PC-3 (cell line): ENCODE data around the gene HLA-DOB. TPM values are rescaled to one million over a fixed set of nuclear protein-coding genes. Genes with fewer than 3 reads are reported as not detected.
"Not testable (repeated sequence)": the region's sequence is repeated elsewhere in the genome, so short reads cannot be mapped to it uniquely, and the experiment has no call there.

Experiments
- ATAC-seq: fragments of 200-7000 bp; cut with Tn5 transposase; 2 replicates; pipeline ENCODE4 v1.9.1; 2020; ENCODE audit warnings: mild to moderate bottlenecking, moderate library complexity
- BruUV-seq: library from RNA; stranded (reverse); fragments of 400-500 nt; replicated peaks from 2 replicates; lab custom pipeline; 2021; lab: Mats Ljungman, UMichigan
- CTCF ChIA-PET: fragments of 300-600 bp; sonication (Branson Sonifier 250); formaldehyde crosslinking; loops from one replicate; lab custom pipeline; 2022; ENCODE audit warnings: antibody characterized with exemption; lab: Charles Lee
- POLR2A ChIA-PET: fragments of 300-600 bp; sonication (Branson Sonifier 250); formaldehyde crosslinking; loops from one replicate; lab custom pipeline; 2022; ENCODE audit warnings: antibody characterized with exemption; ENCODE audit not compliant: unreplicated experiment; lab: Charles Lee
- DNase-seq: peaks from one replicate; pipeline ENCODE4 v3.0.0-alpha.2; 2015
- H2AFZ ChIP-seq: fragments of 300-600 bp; sonication (generic); 2 replicates; pipeline ENCODE4 v1.6.0; 2016; ENCODE audit warnings: antibody characterized with exemption, low read length
- H3F3A ChIP-seq: fragments of 300-600 bp; sonication (generic); one replicate; pipeline ENCODE4 v1.6.0; 2017; ENCODE audit warnings: antibody characterized with exemption, low read length, control low read depth, mild to moderate bottlenecking; ENCODE audit not compliant: unreplicated experiment
- H3K27ac ChIP-seq: fragments of 300-600 bp; sonication (generic); 2 replicates; pipeline ENCODE4 v1.5.1; 2016; ENCODE audit warnings: mild to moderate bottlenecking, low read length
- H3K27me3 ChIP-seq: fragments of 300-600 bp; sonication (generic); 2 replicates; pipeline ENCODE4 v1.6.1; 2016; ENCODE audit warnings: low read length, mixed read lengths
- H3K36me3 ChIP-seq: fragments of 300-600 bp; sonication (generic); 2 replicates; pipeline ENCODE4 v1.6.1; 2016; ENCODE audit warnings: low read depth, mixed run types, low read length, mixed read lengths
- H3K4me1 ChIP-seq: fragments of 300-600 bp; sonication (generic); 2 replicates; pipeline ENCODE4 v1.5.1; 2016; ENCODE audit warnings: low read length; ENCODE audit not compliant: insufficient read depth
- H3K4me2 ChIP-seq: fragments of 300-600 bp; sonication (generic); 2 replicates; pipeline ENCODE4 v1.6.0; 2016; ENCODE audit warnings: low read length
- H3K4me3 ChIP-seq: fragments of 300-600 bp; sonication (generic); 2 replicates; pipeline ENCODE4 v1.5.1; 2016; ENCODE audit warnings: mild to moderate bottlenecking, low read length, mixed read lengths
- H3K79me2 ChIP-seq: fragments of 300-600 bp; sonication (generic); 2 replicates; pipeline ENCODE4 v1.6.1; 2017; ENCODE audit warnings: low read length, mixed read lengths
- H3K9ac ChIP-seq: fragments of 300-600 bp; sonication (generic); 2 replicates; pipeline ENCODE4 v1.6.0; 2016; ENCODE audit warnings: mild to moderate bottlenecking, low read length
- H3K9me2 ChIP-seq: fragments of 300-600 bp; sonication (generic); replicated peaks from 2 replicates; pipeline ENCODE4 v1.6.1; 2016; ENCODE audit warnings: mixed run types, low read length, mixed read lengths
- H3K9me3 ChIP-seq: fragments of 300-600 bp; sonication (generic); 2 replicates; pipeline ENCODE4 v1.6.1; 2016; ENCODE audit warnings: low read length, mixed read lengths
- H4K20me1 ChIP-seq: fragments of 300-600 bp; sonication (generic); 2 replicates; pipeline ENCODE4 v1.6.1; 2016; ENCODE audit warnings: low read length, mixed read lengths
- EZH2 ChIP-seq: fragments of 300-600 bp; sonication (generic); IDR thresholded peaks from one replicate; pipeline ENCODE4 v1.6.1; 2017; ENCODE audit warnings: antibody characterized with exemption, mild to moderate bottlenecking, low read length; ENCODE audit not compliant: unreplicated experiment
- EZH2phosphoT487 ChIP-seq: fragments of 300-600 bp; sonication (generic); IDR thresholded peaks from 2 replicates; pipeline ENCODE4 v1.6.1; 2018; ENCODE audit warnings: mild to moderate bottlenecking, antibody characterized with exemption, low read length, borderline replicate concordance
- intact Hi-C: fragments of 100-400 bp; cut with micrococcal nuclease; formaldehyde crosslinking; loops from 2 replicates; pipeline ENCODE4 v1.9.0; 2023
- total RNA-seq: library from RNA; depleted of rRNA; stranded (reverse); fragments of >200 nt; gene quantifications from 2 replicates; pipeline ENCODE4 v1.2.3, GENCODE V29; 2014
- TF ChIP-seq, protein P1 (sequence below): fragments of 300-600 bp; sonication (generic); conservative IDR thresholded peaks from 2 replicates; pipeline ENCODE4 v1.5.1; 2017; ENCODE audit warnings: antibody characterized with exemption, low read depth, mild to moderate bottlenecking, low read length

Gene HLA-DOB
- total RNA-seq, 1 experiment from 2014 or later: 0.29 TPM

DNA sequence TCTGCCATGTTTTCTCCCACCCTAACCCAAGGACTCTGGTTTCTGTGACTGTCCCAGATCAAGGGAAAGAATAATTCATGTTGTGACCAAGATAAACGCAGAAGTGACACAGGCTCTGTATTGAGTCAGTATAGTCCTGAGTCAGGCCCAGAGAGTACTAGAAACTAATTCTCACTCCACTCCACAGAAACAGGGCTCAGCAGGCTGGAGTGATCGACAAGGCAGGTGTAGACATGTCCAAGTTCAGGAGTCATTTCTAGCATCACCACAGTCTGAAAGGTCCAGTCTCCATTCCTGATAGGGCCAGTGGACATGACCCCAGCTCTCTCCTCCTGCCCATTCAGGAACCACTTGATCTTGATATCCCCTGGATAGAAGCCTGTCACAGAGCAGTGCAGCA, 2.7 kb downstream of the HLA-DOB start:
- H3K27ac ChIP-seq: no peak overlapping the region
- ChIA-PET POLR2A (no interaction called here), CTCF (no interaction called here)
- TF ChIP-seq, protein P1, sequence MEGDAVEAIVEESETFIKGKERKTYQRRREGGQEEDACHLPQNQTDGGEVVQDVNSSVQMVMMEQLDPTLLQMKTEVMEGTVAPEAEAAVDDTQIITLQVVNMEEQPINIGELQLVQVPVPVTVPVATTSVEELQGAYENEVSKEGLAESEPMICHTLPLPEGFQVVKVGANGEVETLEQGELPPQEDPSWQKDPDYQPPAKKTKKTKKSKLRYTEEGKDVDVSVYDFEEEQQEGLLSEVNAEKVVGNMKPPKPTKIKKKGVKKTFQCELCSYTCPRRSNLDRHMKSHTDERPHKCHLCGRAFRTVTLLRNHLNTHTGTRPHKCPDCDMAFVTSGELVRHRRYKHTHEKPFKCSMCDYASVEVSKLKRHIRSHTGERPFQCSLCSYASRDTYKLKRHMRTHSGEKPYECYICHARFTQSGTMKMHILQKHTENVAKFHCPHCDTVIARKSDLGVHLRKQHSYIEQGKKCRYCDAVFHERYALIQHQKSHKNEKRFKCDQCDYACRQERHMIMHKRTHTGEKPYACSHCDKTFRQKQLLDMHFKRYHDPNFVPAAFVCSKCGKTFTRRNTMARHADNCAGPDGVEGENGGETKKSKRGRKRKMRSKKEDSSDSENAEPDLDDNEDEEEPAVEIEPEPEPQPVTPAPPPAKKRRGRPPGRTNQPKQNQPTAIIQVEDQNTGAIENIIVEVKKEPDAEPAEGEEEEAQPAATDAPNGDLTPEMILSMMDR: no peak
- TF ChIP-seq EZH2phosphoT487: no peak
- no peak for TF ChIP-seq EZH2
- DNase-seq (no peak), ATAC-seq (no peak)
- H3K9me3 ChIP-seq: no peaks in the 10 kb centered on the region
- H3K9me2 ChIP-seq: no peaks in the 10 kb centered on the region
- no peaks in the 10 kb centered on the region for H3K36me3 ChIP-seq
- no peak overlapping the region for H2AFZ ChIP-seq
- no peaks in the 10 kb centered on the region for H3F3A ChIP-seq
- H3K27me3 ChIP-seq: 0 out of 2 replicates have a peak, but pooled peaks cover 3% of the 10 kb centered on the region
- no peaks in the 10 kb centered on the region for H4K20me1 ChIP-seq
- no peak overlapping the region for H3K4me2 ChIP-seq
- H3K79me2 ChIP-seq: no peaks in the 10 kb centered on the region
- BruUV-seq: no TSS peak
- no peak overlapping the region for H3K4me3 ChIP-seq
- intact Hi-C loops: no loop called here
- no peak overlapping the region for H3K9ac ChIP-seq
- peaks cover 12% of the 10 kb centered on the region for H3K4me1 ChIP-seq

DNA sequence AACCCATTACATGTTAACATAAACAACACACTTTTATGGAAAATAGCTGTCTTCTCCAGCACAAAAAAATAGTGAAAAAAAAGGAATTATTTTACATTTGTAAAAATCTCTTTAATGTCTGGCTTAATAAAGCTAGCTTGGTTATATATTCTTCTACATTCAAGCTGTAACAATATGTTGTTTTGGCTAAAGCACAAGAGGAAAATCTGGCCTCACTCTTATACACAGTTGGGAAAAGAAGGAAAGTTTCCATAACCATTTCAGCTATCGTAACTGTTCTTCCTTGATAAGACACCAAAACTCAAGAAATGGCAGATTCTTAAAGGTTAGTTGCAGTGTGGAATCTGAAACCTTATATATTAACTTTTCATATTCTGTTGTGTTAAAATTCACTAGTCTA, 7.6 kb downstream of the HLA-DOB start:
- TF ChIP-seq, protein P1: no peak
- TF ChIP-seq EZH2phosphoT487 (no peak), EZH2 (no peak)
- Histone ChIP-seq H3K9me2 (no peaks in the 10 kb centered on the region), H3K9me3 (no peaks in the 10 kb centered on the region), H2AFZ (no peak overlapping the region), H3F3A (no peaks in the 10 kb centered on the region), H3K79me2 (no peaks in the 10 kb centered on the region), H3K4me2 (no peak overlapping the region), H3K4me1 (no peaks in the 10 kb centered on the region; the same call in 1 of the 2 replicates), H3K9ac (no peak overlapping the region), H3K27me3 (peaks cover 16% of the 10 kb centered on the region), H3K27ac (no peak overlapping the region), H3K36me3 (no peaks in the 10 kb centered on the region), H3K4me3 (no peak overlapping the region), H4K20me1 (no peaks in the 10 kb centered on the region)
- intact Hi-C loops: no loop called here
- ChIA-PET POLR2A (no interaction called here), CTCF (no interaction called here)
- ATAC-seq (no peak), DNase-seq (no peak)
- no TSS peak for BruUV-seq

DNA sequence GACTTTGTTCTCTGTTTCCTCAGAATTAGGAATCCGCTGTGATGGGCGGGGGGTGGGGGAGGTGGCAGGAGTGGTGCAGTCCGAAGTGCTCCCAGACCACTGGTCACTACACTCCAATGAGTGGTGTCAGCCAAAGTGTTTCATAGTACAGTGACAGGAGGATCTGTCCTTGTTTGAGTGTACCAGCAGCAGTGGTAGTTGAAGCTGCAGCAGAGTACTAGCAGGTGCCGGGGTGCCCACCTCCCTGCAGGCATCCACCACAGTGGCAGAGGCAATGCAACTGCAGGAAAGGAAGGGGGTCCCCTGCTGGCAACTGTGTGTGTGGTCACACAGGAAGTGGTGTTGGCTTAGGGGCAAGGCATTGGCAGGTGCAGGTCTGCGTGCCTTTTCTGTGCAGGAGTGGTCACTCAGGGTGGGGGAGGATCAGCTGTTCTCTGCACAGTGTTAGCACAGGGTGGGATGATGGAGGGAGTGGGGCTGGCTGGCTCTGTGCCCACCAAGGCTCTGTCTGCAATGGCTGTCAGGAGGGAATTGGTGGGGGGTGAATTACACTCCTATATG, 9.7 kb downstream of the HLA-DOB start:
- Histone ChIP-seq H3K9ac (no peak overlapping the region), H3K9me2 (no peaks in the 10 kb centered on the region), H4K20me1 (no peaks in the 10 kb centered on the region), H3K9me3 (no peaks in the 10 kb centered on the region), H2AFZ (no peak overlapping the region), H3K4me1 (no peaks in the 10 kb centered on the region; the same call in 1 of the 2 replicates), H3K4me2 (no peak overlapping the region), H3K36me3 (no peaks in the 10 kb centered on the region), H3K79me2 (no peaks in the 10 kb centered on the region), H3K27ac (no peak overlapping the region), H3F3A (no peaks in the 10 kb centered on the region), H3K4me3 (no peak overlapping the region), H3K27me3 (peaks cover 32% of the 10 kb centered on the region)
- intact Hi-C loops: no loop called here
- POLR2A ChIA-PET: no interaction called here
- CTCF ChIA-PET: no interaction called here
- no peak for TF ChIP-seq EZH2
- TF ChIP-seq EZH2phosphoT487: no peak
- TF ChIP-seq, protein P1: no peak
- BruUV-seq: no TSS peak
- ATAC-seq (no peak), DNase-seq (no peak)

DNA sequence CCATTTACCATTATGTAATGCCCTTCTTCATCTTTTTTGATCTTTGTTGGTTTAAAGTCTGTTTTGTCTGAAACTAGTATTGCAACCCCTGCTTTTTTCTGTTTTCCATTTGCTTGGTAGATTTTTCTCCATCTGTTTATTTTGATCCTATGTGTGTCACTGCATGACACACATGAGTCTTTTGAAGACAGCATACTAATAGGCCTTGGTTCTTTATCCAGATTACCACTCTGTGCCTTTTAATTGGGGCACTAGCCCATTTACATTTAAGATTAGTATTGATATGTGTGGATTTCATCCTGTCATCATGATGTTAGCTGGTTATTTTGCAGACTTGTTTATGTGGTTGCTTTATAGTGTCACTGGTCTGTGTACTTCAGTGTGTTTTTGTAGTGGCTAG, 11.4 kb downstream of the HLA-DOB start:
- H3K79me2 ChIP-seq, H4K20me1 ChIP-seq, intact Hi-C loops, H3K9me3 ChIP-seq, H3K4me1 ChIP-seq, ATAC-seq, DNase-seq, H3K9me2 ChIP-seq, CTCF ChIA-PET, H3K36me3 ChIP-seq, H2AFZ ChIP-seq, BruUV-seq, H3K4me3 ChIP-seq, H3K9ac ChIP-seq, H3F3A ChIP-seq, H3K4me2 ChIP-seq, H3K27ac ChIP-seq, POLR2A ChIA-PET: not testable (repeated sequence)
- H3K27me3 ChIP-seq: peaks cover 48% of the 10 kb centered on the region
